Cardiac fibroblast (primary cell): ENCODE data around the gene OR2M3.

Source experiments
- DNase-seq, 2 donors: peaks; one replicate each; pipeline versions ENCODE4 v3.0.0 to v3.0.0-alpha.2; 2010; ENCODE audit warnings: low read depth in 2 of 2
- H3K4me3 ChIP-seq, 2 donors: replicated peaks in 1 of 2; 1 replicate in 1 of 2; 2 replicates in 1 of 2; pipeline ENCODE4 v1.5.1; 2011; ENCODE audit warnings: low read depth in 2 of 2, low read length in 2 of 2, mild to moderate bottlenecking in 2 of 2, moderate library complexity in 1 of 2
- CTCF ChIP-seq: IDR thresholded peaks from one replicate; pipeline ENCODE4 v1.5.1; 2011; ENCODE audit warnings: low read depth, mild to moderate bottlenecking, low read length, inconsistent platforms

OR2M3 gene

GRCh38 chr1:248183996-248184395 is 13.1 kb upstream of the OR2M3 start:
- no peak for DNase-seq
- H3K4me3 ChIP-seq = no peak overlapping the region
- no peak for TF ChIP-seq CTCF

- H3K4me3 ChIP-seq = no peak overlapping the region
- DNase-seq = no peak
- TF ChIP-seq CTCF = no peak
These were observed 9.7 kb upstream of the OR2M3 start for GRCh38 chr1:248187363-248187762.

GRCh38 chr1:248189026-248189425 is 8.0 kb upstream of the OR2M3 start:
- no peak for TF ChIP-seq CTCF
- H3K4me3 ChIP-seq = no peak overlapping the region
- no peak for DNase-seq

GRCh38 chr1:248194117-248194516 is 2.9 kb upstream of the OR2M3 start:
- no peak for DNase-seq
- H3K4me3 ChIP-seq = no peak overlapping the region
- TF ChIP-seq CTCF = no peak

GRCh38 chr1:248215880-248216279 is 18.8 kb downstream of the OR2M3 start:
- no peak for DNase-seq
- no peak overlapping the region for H3K4me3 ChIP-seq
- no peak for TF ChIP-seq CTCF

GRCh38 chr1:248225537-248225936 is 28.5 kb downstream of the OR2M3 start:
- no peak overlapping the region for H3K4me3 ChIP-seq
- DNase-seq = no peak
- no peak for TF ChIP-seq CTCF

- no peak for DNase-seq
- H3K4me3 ChIP-seq = no peak overlapping the region
- TF ChIP-seq CTCF = no peak
These were observed 32.4 kb downstream of the OR2M3 start for GRCh38 chr1:248229360-248229908.
